Right renal pelvis (tissue), 4 donors: ENCODE results near the gene CCNK. TPM values are rescaled to one million over a fixed set of nuclear protein-coding genes. Genes with fewer than 3 reads are reported as not detected.

Experiments used
- DNase-seq, 4 donors: peaks; one replicate each; pipeline ENCODE4 v3.0.0-alpha.2; 2013; ENCODE audit warnings: low read depth in 4 of 4, low spot score in 3 of 4, missing footprints in 1 of 4
- polyA plus RNA-seq, 4 donors: library from polyadenylated mRNA; unstranded; fragments of 120-200 nt; gene quantifications; one replicate each; pipeline ENCODE4 v1.2.1, GENCODE V29; 2013; ENCODE audit not compliant: insufficient read length in 4 of 4

CCNK gene
- polyA plus RNA-seq, 4 donors = 41.7 to 54.9 (median 48.3) TPM

DNA sequence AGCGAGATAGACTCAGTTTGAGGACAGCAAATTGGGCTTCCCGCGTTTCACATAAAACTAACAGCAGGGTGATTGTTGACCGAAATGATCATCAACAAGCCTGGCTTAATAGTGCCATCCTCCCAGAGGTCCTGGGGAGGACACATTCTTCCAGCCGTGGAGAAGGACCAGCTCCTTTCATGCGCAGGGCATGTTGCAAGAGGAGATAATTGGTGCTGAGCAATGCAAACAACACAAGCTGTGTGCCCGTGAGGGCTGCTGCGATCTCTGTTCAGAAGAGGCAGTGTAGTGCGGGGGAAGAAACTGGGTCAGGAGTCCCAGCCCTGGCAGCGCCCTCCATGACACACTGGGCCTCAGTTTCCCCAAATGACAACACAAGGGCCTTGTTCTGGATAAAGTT lies 68.5 kb downstream of the CCNK start:
- DNase-seq = no peak

DNA sequence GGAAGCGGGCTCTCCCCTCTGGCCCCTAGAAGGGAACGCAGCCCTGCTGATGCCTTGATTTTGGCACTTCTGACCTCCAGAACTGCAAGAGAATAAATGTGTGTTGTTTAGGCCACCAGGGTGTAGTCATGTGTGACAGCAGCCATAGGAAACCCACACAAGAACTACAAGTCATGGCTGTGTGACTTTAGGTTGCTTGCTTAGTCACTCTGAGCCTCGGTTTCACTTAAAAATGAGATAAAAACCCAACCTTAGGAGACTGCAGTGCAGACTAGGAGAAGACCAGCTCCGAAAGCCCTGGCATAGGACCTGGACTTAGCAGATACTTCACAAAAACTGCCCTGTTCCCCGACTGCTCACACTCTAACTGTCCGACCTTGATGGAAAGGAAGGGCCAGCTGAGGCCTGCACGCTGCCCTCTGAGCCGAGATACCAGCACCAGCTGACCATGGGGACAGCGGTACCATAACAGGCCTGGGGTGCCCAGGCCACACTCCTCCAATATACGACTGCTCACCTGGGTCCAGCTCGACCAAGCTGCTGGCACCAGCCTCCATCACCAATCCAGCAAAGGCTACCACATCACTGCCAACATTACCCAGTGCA lies 69.3 kb downstream of the CCNK start:
- no peak for DNase-seq

DNA sequence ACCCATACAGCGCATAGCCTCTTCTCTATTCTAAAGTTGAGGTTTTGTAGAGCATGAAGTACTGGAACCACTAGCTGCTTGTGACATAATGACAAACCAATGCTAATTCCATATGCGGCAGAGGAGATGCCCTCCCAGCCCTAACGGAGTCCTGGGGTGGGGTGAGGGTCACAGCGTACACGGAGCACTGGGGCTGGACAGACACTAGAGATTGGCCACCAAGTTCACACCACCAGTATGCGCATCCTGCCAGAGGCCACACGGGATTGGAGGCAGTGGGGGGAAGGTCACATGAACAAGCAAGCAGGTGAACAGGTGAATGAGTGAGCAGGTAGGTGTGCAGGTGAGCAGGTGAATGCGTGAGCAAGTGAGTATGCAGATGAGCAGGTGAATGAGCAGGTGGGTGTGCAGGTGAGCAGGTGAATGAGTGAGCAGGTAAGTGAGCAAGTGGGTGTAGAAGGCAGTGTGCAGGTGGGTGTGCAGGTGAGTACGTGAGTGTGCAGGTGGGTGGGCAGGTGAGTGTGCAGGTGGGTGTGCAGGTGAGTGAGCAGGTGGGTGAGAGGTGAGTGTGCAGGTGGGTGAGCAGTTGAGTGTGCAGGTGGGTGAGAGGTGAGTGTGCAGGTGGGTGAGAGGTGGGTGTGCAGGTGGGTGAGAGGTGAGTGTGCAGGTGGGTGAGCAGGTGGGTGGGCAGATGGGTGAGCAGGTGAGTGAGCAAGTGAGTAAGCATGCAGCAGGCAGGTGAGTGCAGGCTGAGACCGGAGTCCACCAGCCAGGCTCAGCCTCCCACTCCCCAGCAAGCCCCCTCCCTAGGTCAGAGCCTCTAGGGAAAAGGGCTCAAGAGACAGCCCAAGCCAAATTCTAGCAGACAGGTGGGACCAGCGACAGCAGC lies 70.1 kb downstream of the CCNK start:
- DNase-seq = no peak

DNA sequence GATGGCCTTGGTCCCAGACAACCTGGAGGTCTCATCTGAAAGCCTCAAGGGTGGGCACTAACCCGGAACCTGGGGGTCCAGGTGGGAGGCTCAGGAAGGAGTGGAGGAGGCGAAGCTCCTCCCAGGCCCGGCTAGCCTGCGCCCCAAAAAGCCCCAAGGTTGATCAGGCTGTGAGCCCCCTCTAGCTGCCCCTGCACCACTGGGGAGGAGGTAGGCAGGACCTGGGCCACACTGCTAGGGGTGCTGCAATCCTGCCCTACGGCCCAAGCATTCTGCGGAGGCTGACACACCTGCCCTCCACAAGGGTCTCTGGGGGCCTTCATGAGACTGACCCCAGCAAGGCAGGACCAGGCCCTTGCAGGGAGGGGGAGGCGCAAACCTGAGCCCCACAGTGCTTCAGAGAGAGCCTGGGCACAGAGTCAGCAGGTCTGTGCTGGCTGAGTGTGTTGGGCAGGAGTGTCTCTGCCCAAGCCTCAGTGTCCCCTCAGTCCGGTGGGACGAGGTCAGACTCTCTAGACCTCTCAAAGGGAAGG lies 70.9 kb downstream of the CCNK start:
- DNase-seq = no peak

DNA sequence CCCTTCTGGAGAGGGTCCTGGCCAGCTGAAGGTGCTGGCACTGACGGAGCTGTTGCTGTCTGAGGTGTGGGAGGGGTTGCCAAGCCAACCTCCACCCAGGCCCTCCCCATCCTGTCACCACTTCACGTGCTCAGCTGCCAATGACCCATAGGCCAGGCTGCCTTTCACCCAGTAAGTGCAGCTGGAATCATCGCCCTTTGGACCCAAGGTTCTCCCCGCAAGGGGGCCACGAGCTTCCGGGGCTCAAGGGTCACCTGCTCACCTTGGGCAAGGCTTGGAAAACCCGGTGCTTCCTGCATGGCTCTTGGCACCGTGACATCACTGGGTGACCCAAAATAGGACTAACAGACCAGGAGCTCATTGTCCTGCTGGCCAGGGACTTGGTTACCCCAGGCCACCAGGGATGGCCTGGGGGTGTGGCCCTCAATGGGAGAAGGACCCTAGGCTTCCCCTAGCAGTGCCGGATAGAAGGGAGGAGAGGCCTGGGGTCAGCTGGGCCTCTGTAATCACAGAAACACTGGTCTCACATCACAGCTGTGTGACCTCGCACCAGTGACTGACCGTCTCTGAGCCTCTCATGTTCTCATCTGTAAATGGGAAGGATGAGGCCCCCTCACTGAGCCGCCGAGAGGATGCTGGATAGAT lies 71.5 kb downstream of the CCNK start:
- no peak for DNase-seq

GRCh38 chr14:99554184-99554583 lies 73.0 kb downstream of the CCNK start:
- no peak for DNase-seq

DNA sequence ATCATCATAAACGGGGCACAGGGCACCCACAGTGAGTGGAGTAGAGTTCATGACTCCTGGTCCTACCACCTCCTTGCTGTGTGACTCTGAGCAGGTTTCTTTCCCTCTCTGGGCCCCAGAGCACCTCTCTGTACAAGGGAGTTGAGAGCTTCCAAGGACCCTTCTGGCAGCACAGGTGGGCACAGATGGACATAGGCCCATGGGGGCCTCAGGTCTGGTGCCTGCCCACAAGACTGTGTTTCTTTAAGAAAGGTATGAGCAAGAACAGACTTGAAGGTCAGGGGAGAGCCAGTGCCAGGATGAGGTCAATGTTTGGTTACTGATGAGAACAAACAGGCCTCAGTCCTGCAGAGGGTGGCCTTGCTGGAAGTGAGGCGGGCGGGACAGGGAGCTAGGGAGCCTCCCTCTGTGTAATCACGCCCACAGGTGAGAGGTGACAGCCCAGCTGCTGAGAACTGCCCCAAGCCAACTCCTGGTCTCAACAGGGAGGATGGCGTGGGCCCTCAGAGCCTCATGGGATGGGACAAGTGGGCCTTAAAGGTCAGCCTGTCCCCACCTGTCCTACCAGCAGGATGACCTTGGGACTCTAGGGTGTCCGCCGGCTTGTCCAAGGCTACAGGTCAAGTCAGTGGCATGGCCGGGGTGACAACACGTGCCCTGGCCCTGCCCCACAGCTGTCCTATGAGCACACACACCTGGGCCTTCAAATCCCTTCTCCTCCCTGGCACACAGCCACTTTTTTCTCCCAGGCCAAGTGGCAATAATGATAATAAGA lies 73.7 kb downstream of the CCNK start:
- no peak for DNase-seq

- no peak for DNase-seq
Measured at GRCh38 chr14:99556134-99556791, 75.1 kb downstream of the CCNK start.

GRCh38 chr14:99559286-99559990 lies 78.2 kb downstream of the CCNK start:
- no peak for DNase-seq

- no peak for DNase-seq
Measured at GRCh38 chr14:99560403-99560802, 79.2 kb downstream of the CCNK start.

DNA sequence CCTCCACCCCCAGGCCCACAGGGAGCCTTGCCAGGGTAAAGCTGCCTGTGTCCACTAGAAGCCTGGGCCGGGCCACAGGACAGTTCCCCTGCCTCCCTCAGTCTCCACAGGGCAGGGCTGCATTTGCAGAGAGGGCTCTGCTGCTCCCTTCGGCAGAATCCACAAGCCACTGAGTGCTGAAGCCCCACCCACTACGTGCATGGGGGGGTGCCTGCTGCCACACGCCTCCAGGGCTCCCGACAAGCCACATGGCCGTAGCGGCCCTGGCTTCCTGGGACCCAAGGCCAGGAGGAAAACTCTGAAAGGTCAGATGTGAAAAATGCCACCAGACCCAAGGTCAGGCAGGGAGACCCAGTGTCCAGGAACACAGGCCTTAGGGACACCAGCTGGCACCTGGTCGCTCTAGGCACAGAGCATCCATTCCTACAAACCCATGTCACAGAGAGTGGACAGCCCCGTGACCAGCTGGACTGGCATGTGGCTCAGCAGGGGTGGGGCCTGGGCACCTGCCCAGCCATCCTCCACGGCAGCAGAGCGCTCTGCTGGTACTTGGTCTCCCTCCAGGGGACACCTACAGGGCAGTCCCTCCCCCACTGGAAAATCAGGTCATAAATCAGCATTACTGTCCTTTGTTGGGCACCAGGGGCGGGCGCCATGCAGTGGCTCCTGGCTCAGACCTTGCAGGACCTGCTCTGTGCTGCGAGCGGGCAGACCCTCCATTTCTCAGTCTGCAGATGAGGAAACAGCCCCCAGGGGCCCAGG lies 79.9 kb downstream of the CCNK start:
- DNase-seq = no peak

DNA sequence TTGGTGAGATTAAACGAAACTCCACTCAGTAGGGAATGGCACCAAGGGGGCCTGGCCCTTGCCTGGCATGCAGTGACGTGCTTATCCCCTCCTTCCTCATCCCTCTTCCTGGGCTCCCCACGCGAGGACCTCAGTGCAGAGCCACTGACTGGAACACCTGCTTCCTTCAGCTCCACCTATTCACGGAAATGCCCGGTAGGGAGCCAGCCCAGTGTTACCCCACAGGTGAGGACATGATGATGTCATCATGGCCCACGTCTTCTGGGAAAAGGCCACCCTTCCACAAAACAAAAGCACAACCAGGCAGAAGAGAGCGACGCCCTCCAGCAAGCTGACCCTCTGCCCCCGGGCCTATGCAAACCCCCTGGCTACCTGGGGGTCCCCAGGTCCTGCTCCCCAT lies 80.7 kb downstream of the CCNK start:
- no peak for DNase-seq

Other genes starting within 250 kb of the CCNK start
- 1 to 10 TPM; 2.3 to 2.6 (median 2.4) TPM for gene BCL11B, start 209.2 kb upstream of the CCNK start, polyA plus RNA-seq
- gene SETD3, start 550 bp upstream of the CCNK start, polyA plus RNA-seq = 10 to 100 TPM; 64.1 to 73.6 (median 67.3) TPM
- gene CCDC85C, start 122.8 kb downstream of the CCNK start, polyA plus RNA-seq = 10 to 100 TPM; 29.1 to 38.7 (median 30.8) TPM
- 1 to 10 TPM; 1.7 to 2.0 (median 1.8) TPM for gene HHIPL1, start 163.7 kb downstream of the CCNK start, polyA plus RNA-seq
- 1 to 10 TPM; 1.5 to 2.2 (median 1.7) TPM for gene CYP46A1, start 202.9 kb downstream of the CCNK start, polyA plus RNA-seq